Measurements from ENCODE around the gene CDH4.

Gene CDH4

DNA sequence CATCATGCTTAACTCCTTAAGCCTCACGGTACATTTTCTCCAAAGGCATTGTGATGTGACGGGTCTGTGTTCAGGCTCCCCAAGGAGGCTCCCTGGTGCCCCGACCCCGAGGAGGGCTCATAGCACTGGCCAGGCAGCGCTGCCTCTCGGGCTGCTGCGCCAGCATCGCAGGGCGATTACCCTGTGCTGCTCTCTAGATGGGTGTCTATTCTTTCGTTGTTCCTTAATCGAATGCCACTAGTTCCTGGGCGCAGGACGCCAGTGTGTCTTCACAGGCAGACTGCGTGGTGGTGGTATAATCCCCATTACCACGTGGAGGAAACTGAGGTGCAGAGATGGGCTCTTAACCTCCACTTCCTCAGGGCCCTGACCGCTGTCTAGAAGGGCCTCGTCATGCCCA, 267.4 kb downstream of the CDH4 start:
- no peak for DNase-seq (ENCODE audit: low spot score)

DNA sequence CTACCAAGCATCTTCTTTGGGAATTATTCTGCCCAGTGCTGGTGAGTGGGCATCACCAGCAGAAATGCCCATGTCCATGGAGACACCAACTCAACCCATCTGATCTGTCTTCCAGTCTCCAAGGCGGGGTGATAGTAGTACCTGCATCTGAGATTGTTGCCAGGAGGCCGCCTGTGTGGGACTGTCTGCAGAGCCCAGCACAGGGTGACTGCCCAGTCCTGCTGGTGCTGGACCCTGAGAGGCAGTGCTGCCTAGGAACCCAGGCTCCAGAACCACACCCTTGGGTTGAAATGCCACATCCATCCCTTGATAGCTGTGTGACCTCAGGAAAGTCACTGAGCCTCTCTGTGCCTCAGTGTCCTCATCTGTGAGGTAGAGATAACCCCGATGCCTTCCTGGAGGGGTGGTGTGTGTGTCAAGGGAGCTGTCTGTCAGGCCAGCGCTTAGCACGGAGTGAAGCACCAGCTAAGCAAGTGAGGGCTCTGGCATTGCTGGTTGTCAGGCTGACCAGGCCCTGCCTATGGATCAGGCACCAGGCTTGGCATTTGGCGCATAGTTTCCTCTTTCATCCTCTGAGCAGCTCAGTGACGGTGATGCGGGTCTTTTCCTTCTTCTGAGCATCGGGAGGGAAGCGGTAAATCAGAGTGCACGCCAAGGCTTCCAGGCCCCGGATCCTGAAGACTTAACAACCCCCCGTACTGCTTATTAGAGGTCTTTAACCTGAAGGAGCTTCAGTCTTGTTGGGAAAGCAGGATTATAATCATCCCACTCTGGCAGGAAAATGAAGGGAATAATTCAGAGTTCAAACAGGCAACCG, 268.2 kb downstream of the CDH4 start:
- no peak for DNase-seq (ENCODE audit: low spot score)

DNA sequence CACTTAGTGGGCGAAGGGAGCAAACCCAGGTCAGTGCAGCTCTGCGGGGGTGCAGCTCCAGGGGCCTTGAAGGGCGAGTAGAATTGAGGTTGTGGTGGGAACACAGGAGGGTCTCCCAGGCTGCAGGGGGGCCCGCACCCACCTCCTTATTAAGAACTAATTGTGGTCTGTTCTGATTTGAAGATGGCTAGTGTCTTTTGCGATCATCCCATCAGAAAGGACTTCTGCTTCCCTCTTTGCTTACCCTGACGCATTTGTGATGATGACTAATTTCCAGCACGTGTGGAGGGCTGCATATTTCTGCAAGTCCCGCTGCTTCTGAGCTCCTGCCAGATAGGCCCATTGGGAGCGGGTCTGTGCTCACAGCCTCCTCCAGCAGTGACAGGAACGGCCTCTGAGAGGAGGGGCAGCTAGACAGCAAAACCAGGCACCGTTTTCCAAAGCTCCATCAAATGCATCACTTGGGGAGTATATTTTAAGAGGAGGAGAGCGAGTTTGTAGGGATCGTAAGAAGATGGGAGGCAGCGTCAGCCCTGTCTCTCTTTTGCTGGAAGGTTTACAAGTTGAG, 268.9 kb downstream of the CDH4 start:
- no peak for DNase-seq (ENCODE audit: low spot score)

DNA sequence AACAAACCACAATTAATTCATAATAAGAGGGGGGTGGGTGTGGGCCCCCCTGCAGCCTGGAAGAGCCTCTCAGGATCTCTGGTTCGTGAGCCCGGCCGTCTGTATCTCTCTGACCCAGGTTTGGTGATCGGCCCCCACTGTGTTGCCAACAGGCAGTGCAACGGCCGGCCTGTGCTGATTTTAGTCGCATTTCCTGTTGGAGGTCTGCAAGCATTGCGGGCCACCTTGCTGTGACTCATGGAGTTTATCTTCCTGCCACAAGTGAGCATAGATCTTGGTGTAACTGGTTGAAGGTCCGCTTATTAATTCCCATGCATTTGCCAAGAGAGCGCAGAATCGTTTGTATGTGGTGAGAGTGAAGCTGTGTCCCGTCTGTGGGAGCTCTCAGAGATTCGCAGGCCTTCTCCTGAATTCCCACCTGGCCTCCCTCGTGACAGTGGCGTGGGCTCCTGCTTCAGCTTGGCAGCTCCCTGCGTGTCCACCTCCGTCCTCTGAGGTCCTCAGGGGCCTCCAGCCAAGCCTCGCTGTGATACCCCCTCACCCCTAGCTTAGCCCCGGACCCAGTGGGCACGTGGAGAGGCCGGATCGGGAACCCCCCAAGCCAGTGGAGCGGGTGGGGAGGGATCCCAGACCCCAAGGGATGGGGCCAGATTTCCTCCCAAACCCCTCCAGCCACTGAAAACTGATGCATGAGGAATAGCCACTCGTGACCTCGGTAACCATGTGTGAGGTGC, 269.8 kb downstream of the CDH4 start:
- DNase-seq (ENCODE audit: low spot score) = no peak

DNA sequence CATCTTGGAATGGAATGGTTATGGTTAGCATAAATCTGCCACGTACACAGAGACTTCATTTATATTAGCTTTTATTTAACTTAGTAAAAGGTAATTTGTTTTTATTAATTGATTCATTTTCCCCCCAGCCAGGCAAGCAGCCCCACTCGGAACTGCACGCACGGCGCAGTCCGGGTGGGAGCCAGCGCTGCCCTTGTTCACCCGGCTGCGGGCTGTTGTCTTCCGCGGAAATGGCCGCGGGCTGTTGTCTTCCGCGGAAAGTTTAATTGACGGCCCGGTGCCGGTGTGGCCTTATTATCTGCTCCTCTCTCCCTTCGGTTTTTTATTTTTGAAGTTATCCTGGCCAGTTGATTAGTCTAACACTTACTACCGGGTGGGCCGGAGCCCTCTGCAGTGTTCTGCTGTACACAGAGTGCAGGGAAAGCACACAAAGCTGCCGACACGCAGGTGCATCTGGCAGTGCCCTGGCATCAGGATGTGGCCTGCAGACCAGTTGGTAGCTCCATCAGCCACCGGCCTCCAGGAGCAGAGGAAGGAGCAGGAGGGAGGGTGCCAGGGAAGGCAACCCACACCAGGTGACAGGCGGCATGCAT, 270.5 kb downstream of the CDH4 start:
- no peak for DNase-seq (ENCODE audit: low spot score)

DNA sequence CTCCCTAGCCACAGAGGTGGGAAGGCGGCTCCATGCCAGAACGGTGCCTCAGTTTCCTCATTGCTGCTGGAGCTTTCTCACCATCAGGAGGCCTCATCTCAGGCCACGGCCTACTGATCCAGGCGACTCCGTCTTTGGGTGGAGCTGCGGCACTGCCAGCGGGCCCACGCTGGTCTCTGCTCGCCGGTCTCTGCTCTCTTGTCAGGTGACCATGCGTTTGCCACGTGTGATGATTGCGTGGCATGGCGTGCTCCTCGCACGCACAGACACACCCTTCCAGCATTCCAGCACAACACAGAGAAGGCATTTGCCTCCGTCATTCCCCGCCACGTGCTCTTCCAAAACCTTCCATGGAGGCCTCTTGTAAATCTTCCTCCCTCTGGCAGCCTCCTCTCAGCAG, 271.1 kb downstream of the CDH4 start:
- DNase-seq (ENCODE audit: low spot score) = no peak

DNA sequence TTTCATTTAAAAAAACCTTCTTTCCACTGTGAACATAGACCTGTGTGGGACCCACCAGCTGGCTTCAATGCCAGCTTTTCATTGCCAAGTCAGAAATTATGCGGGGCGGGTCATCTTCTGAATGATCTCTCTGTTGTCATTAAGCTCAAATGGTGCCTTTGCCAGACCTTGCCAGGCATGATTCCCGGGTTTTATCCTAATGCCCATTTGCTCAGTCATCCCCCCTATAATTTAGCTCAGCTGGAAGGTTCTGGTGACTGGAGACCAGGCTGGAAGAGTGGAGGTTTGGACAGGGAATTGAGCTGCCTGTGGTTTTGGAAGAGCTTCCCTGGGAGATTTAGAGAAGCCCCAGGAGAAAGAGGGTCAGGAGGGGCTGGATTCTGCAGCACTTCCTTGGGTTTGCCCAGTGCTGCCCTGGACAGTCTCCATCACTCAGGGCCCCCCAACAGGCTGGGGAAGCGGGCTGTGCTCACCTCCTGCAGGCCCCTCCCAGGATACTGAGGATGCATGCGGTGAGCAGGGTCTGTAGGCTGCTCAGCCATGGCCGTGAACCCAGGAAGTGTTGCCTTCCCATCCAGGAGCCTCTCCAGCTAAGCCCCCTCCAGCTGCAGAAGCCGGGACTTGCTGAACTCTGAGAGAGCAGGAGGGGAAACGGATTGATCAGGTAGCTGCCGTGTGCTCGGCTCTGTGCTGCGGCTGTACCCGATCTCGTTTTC, 273.0 kb downstream of the CDH4 start:
- no peak for DNase-seq (ENCODE audit: low spot score)

DNA sequence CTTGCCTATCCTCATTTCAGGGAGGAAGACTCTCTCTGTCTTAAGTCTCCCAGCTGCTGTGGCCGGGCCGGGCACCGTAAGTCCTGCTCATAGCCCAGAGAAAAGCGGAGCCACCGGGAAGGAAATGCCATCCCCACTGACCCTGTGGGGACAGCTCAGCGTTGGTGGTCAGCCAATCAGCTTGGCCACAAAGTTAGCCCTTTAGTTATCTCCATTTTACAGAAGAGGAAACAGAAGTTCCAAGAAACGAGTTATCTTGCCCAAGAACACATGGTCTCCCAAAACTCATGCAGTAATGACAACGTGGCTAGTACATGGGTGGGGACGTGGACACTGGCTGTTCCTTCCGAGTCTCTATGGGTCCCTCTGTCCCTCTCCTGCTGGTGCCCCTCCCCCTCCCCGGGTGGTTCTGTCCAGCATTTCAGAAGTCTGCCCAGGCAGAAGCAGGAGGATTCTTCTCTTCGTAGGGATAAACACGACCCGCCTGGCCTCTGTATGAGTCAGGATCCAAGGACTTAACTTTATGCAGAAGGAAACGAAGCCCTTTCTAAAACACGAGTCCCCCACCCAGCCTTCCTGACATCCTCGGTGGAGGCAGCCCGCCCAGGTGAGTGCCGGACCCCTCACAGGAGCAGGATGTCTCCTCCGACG, 273.8 kb downstream of the CDH4 start:
- DNase-seq (ENCODE audit: low spot score) = no peak

DNA sequence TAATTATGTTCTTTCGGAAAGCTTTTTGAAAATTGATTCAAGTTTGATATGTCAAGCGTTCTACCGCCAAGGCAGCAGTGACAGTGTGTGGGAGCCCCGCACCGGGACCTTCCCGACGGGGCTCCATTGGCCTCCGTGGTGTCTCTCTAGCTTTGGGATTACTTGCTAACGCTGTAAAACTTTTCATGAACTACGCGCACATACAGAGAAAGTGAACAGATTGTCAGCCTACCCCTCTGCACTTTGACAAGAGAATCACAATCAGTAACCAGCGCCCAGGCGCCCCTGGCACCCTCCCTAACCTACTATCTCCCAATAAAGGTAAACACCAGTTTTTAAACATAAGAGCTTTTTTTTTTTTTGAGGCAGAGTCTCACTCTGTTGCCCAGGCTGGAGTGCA, 274.8 kb downstream of the CDH4 start:
- DNase-seq (ENCODE audit: low spot score) = no peak

DNA sequence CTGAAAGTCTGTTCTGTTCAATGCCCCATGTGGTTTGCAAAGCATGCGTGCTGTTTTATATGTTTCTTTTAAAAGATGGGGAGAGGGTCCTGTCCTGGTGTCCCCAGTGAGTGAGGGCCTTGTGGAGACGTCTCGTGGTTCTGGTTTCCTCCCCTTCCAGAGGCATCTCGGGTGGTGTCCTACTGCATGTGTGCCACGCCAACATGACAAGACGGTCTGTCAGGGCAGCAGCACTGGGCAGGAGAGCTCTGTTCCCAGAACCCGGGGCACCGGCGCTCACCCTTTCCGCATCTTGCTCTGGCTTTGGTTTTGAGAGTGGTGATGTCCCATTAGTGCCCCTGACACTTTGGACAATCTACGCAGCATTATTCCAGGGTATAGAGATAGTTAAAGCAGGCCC, 275.6 kb downstream of the CDH4 start:
- no peak for DNase-seq (ENCODE audit: low spot score)

DNA sequence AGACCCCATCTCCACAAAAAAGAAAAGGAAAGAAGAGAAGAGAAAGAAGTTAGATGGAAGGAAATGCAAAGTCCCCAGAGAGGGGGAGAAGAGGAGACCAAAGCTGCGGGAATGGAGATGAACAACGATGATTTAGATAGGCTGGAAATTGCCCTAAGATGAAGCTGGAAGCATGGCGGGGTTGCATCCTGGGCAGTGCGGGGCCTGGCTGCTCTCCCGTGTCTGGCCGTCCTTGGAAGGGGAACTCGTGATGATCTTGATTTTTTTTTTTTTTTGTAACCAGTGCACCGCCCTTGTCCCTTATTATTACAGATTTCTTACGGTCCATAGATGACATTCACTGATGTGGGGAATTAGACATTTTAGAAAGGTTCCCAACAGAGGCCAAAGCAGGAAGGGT, 276.5 kb downstream of the CDH4 start:
- DNase-seq (ENCODE audit: low spot score) = no peak

DNA sequence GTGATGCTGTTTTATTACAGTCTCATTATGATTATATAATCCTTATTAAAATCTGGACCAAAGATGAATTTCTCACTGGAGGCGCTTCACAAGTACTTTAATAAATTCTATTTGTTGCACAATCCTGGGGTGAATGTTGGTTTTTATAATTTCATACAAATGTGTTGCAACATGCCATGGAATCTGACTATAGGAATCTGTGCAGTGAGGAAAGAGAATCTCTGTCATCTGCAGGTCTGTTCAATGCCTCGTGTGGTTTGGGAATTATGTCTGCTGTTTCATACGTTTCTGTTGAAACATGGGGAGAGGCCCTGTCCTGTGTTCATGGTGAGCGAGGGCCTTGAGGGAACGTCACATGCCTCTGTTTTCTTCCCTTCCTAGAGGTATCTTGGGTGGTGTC, 277.3 kb downstream of the CDH4 start:
- no peak for DNase-seq (ENCODE audit: low spot score)

DNA sequence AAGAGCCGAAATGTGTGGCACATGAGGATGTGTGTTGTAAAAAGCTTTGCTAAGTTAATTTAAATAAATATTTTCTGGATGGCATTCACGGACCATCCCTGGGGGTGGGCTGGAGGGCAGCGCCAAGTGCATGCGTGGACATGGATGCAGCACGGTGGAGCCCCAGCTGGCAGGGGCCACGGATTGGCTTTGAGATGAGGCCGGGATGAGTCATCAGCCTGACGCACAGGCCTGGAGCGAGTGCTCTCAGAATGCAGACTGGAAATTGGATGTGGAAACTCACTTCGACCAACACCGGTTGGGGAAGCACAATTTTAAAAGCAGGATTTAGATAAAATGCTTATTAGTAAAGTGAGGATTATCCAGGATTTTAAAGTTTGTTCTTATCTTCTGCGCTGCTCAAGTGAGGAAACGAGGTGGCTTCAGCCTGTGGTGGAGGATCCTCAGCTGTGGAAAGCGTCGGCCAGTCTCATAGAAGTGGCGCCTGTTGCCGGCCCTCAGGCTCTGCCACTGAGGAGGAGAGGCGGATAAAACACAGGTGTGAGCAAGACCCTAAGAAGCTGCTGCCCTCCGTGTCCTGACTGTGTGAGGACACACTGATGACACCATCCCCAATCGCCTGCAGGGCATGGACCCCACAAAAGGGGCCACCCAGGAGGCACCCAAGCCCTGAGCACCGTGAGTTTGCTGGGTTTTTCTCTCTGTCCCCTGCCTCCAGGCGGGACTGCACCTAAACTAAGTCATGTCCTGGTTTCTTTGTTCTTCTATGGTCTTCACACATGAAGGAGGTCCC, 279.7 kb downstream of the CDH4 start:
- no peak for DNase-seq (ENCODE audit: low spot score)

DNA sequence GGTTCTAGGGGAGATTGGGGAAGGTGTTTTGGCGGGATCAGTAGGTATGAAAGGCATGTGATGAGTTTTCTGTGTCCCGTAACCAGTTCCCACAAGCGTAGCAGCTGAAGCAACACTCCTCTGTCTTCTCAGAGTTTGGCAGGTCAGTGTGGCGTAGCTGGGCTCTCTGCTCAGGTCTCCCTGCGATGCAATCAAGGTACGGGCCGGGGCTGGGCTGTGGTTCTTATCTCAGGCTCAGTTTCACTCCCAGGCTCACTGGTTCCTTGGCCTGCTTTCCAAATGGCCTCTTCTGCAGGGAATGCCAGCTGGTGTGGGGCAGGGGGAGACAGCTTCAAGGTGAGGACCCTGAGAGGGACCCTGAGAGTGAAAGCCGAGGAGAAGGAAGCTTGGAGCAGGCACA, 280.7 kb downstream of the CDH4 start:
- DNase-seq (ENCODE audit: low spot score) = no peak

DNA sequence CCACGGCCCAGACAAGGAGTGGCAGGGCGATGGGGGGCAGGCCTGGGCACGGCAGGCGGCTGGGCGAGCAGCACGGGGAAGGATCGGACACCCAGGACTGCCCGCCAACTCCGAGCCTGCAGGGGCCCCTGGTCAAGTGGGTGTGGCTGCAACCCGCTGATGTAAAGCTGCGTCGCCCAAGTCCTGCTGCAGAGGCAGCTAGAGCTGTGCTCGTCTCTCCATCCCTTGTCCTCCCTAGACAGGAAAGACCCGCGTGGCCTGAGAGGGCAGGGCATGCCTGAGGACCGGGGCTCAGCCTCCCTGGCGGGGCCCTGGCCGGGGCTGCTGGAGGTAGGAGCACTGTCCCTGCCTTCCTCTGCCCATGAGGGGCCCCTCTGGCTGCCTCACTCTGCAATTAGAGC, 281.2 kb downstream of the CDH4 start:
- no peak for DNase-seq (ENCODE audit: low spot score)

DNA sequence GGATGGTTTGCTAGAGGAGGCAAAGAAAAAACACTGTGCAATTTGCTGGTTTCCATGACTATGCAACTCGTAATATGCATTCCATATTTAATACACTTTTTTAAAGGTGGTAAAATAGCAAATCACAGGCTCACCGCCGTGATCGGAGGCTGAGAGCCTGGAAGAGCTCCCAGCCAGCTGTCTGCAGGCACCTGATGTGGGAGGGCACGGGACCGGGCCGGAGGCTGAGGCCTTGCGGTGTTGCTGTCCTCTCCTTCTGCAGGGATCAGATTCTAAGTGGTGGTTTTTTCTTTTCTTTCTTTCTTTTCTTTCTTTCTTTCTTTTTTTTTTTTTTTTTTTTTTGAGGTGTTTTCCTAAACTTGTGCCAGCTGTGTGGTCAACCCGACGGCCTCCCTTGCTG, 282.3 kb downstream of the CDH4 start:
- DNase-seq (ENCODE audit: low spot score) = no peak

DNA sequence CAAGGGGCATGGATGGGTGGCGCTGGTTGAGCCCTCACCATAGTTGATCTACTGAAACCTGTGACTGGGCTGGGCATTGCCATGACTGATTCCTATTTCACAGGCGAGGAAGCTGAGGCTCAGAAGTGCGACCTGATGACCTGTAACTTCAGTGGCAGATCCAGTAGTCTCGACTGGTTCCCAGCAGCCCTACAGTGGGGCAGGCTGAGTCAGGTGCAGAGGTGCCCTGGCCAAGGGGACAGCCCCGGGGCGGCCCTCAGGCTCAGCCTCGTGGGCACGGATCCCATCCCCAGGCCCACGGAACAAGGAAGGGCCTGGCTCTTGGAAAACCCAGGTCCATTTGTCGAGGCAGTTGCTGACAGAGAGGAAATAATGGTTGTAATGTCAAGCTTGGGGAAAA, 283.0 kb downstream of the CDH4 start:
- no peak for DNase-seq (ENCODE audit: low spot score)

DNA sequence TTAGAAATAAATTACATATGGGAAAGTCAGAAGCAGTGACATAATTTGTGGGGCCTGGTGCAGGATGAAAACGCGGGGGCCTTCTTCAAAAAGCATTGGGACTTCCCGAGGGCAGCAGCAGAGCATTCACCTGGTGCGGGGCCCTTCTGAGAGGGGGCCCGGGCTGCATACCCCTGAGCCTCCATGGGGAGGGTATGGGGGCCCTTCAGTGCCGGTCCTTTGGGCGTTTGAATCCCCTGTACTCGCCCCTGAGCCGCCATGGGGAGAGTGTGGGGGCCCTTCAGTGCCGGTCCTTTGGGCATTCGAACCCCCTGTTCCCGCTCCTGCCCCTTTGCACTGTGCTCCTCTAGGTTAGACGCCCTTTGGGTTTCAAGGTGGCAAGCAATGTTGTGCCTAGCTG, 283.5 kb downstream of the CDH4 start:
- DNase-seq (ENCODE audit: low spot score) = no peak

DNA sequence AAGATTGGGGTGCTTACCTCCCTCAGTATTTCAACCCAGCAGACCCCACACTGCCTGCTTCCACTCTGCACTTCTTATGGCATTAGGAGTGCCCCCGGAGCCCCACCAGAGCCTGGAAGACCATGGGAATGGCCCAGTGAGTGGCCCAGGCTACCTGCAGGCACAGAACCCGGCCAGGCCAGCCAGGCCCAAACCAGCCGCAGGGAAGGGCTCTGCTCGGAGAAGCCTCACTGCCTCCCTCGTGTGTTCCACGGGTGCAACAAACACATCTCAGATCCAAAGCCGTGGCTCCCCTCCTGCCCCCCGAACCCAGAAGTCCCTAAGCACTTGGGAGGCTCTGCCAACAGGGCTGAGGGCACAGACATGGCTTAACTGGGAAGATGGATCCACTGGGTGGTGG, 283.9 kb downstream of the CDH4 start:
- DNase-seq (ENCODE audit: low spot score) = no peak

DNA sequence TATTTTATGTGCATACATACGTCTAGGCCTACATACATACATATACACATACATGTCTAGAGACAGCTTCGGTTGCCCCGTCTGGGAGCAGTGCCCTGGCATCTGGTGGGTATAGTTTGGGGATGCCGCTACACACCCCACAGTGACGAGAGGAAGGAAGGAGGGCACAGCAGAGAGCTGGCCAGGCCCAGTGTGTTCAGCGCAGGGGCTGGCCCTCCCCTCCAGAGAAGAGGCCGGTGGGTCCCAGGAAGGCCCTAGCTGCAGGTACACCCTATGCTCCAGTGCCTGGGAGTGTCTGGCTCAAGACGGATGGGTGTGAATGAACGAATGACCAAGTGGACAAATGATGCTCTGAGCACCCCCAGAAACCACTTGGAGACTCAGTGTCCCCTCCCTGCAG, 284.6 kb downstream of the CDH4 start:
- DNase-seq (ENCODE audit: low spot score) = no peak
